ENCODE results near the gene ABHD2.

DNA sequence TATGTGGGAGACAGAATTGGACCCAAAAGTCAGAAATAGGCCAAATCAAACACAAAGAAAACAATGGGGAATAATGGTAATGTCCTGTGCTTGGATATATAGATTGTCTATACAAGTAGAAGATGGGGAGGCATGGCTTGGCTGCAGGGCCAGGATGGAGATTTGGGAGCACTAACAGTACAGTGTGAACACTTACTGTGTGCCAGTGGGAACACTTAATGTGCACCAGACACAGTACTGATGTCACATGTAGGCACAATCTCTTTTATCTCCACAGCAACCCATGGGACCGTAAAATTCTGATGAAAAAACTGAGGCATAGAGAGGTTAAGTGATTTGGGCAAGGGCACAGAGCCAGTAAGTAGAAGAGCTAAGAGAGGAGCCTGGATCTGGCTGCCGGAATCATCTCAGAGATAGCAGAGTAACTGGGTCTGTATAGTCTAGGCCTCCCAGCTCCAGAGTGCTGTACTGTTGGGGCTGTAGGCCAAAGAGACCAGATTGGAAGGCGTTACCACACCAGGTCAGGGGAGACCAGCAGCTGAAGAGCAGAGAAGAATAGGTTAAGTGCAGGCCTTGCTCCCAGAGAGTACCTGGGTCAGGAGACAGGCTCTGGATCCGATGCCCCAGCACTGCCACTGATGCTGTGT is 69.8 kb downstream of the ABHD2 start:
- TF ChIP-seq EZH2 (IDR thresholded peaks at IDR 0.05; ENCODE audit: low read depth, unreplicated experiment) (no peak), POLR2AphosphoS5 (IDR thresholded peaks at IDR 0.05; ENCODE audit: low read depth) (no peak), CREB1 (CRISPR knock-in tag; IDR thresholded peaks at IDR 0.05; ENCODE audit: low read depth) (no peak), EZH2phosphoT487 (IDR thresholded peaks at IDR 0.05; ENCODE audit: unreplicated experiment) (no peak), ZNF114 (CRISPR knock-in tag; IDR thresholded peaks at IDR 0.05) (no peak), STAT1 (IDR thresholded peaks at IDR 0.05; ENCODE audit: unreplicated experiment) (no peak), NANOG (IDR thresholded peaks at IDR 0.05; ENCODE audit: borderline replicate concordance) (no peak)
- TF ChIP-seq, protein P1, sequence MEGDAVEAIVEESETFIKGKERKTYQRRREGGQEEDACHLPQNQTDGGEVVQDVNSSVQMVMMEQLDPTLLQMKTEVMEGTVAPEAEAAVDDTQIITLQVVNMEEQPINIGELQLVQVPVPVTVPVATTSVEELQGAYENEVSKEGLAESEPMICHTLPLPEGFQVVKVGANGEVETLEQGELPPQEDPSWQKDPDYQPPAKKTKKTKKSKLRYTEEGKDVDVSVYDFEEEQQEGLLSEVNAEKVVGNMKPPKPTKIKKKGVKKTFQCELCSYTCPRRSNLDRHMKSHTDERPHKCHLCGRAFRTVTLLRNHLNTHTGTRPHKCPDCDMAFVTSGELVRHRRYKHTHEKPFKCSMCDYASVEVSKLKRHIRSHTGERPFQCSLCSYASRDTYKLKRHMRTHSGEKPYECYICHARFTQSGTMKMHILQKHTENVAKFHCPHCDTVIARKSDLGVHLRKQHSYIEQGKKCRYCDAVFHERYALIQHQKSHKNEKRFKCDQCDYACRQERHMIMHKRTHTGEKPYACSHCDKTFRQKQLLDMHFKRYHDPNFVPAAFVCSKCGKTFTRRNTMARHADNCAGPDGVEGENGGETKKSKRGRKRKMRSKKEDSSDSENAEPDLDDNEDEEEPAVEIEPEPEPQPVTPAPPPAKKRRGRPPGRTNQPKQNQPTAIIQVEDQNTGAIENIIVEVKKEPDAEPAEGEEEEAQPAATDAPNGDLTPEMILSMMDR (conservative IDR thresholded peaks at IDR 0.05; ENCODE audit: low read depth in 2 of 2), result no peak
- TF ChIP-seq, protein P2, sequence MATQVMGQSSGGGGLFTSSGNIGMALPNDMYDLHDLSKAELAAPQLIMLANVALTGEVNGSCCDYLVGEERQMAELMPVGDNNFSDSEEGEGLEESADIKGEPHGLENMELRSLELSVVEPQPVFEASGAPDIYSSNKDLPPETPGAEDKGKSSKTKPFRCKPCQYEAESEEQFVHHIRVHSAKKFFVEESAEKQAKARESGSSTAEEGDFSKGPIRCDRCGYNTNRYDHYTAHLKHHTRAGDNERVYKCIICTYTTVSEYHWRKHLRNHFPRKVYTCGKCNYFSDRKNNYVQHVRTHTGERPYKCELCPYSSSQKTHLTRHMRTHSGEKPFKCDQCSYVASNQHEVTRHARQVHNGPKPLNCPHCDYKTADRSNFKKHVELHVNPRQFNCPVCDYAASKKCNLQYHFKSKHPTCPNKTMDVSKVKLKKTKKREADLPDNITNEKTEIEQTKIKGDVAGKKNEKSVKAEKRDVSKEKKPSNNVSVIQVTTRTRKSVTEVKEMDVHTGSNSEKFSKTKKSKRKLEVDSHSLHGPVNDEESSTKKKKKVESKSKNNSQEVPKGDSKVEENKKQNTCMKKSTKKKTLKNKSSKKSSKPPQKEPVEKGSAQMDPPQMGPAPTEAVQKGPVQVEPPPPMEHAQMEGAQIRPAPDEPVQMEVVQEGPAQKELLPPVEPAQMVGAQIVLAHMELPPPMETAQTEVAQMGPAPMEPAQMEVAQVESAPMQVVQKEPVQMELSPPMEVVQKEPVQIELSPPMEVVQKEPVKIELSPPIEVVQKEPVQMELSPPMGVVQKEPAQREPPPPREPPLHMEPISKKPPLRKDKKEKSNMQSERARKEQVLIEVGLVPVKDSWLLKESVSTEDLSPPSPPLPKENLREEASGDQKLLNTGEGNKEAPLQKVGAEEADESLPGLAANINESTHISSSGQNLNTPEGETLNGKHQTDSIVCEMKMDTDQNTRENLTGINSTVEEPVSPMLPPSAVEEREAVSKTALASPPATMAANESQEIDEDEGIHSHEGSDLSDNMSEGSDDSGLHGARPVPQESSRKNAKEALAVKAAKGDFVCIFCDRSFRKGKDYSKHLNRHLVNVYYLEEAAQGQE (IDR thresholded peaks at IDR 0.05; ENCODE audit: unreplicated experiment), result no peak
- TF ChIP-seq, protein P3, sequence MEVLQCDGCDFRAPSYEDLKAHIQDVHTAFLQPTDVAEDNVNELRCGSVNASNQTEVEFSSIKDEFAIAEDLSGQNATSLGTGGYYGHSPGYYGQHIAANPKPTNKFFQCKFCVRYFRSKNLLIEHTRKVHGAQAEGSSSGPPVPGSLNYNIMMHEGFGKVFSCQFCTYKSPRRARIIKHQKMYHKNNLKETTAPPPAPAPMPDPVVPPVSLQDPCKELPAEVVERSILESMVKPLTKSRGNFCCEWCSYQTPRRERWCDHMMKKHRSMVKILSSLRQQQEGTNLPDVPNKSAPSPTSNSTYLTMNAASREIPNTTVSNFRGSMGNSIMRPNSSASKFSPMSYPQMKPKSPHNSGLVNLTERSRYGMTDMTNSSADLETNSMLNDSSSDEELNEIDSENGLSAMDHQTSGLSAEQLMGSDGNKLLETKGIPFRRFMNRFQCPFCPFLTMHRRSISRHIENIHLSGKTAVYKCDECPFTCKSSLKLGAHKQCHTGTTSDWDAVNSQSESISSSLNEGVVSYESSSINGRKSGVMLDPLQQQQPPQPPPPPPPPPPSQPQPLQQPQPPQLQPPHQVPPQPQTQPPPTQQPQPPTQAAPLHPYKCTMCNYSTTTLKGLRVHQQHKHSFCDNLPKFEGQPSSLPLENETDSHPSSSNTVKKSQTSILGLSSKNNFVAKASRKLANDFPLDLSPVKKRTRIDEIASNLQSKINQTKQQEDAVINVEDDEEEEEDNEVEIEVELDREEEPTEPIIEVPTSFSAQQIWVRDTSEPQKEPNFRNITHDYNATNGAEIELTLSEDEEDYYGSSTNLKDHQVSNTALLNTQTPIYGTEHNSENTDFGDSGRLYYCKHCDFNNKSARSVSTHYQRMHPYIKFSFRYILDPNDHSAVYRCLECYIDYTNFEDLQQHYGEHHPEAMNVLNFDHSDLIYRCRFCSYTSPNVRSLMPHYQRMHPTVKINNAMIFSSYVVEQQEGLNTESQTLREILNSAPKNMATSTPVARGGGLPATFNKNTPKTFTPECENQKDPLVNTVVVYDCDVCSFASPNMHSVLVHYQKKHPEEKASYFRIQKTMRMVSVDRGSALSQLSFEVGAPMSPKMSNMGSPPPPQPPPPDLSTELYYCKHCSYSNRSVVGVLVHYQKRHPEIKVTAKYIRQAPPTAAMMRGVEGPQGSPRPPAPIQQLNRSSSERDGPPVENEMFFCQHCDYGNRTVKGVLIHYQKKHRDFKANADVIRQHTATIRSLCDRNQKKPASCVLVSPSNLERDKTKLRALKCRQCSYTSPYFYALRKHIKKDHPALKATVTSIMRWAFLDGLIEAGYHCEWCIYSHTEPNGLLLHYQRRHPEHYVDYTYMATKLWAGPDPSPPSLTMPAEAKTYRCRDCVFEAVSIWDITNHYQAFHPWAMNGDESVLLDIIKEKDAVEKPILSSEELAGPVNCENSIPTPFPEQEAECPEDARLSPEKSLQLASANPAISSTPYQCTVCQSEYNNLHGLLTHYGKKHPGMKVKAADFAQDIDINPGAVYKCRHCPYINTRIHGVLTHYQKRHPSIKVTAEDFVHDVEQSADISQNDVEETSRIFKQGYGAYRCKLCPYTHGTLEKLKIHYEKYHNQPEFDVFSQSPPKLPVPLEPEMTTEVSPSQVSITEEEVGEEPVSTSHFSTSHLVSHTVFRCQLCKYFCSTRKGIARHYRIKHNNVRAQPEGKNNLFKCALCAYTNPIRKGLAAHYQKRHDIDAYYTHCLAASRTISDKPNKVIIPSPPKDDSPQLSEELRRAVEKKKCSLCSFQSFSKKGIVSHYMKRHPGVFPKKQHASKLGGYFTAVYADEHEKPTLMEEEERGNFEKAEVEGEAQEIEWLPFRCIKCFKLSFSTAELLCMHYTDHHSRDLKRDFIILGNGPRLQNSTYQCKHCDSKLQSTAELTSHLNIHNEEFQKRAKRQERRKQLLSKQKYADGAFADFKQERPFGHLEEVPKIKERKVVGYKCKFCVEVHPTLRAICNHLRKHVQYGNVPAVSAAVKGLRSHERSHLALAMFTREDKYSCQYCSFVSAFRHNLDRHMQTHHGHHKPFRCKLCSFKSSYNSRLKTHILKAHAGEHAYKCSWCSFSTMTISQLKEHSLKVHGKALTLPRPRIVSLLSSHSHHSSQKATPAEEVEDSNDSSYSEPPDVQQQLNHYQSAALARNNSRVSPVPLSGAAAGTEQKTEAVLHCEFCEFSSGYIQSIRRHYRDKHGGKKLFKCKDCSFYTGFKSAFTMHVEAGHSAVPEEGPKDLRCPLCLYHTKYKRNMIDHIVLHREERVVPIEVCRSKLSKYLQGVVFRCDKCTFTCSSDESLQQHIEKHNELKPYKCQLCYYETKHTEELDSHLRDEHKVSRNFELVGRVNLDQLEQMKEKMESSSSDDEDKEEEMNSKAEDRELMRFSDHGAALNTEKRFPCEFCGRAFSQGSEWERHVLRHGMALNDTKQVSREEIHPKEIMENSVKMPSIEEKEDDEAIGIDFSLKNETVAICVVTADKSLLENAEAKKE (CRISPR knock-in tag; IDR thresholded peaks at IDR 0.05), result no peak
- TF ChIP-seq, protein P4, sequence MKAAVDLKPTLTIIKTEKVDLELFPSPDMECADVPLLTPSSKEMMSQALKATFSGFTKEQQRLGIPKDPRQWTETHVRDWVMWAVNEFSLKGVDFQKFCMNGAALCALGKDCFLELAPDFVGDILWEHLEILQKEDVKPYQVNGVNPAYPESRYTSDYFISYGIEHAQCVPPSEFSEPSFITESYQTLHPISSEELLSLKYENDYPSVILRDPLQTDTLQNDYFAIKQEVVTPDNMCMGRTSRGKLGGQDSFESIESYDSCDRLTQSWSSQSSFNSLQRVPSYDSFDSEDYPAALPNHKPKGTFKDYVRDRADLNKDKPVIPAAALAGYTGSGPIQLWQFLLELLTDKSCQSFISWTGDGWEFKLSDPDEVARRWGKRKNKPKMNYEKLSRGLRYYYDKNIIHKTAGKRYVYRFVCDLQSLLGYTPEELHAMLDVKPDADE (IDR thresholded peaks at IDR 0.05), result no peak

Data from GM23338 (cell line).